Measurements from ENCODE around the gene SEMA5A. TPM values are rescaled to one million over a fixed set of nuclear protein-coding genes. Genes with fewer than 3 reads are reported as not detected.

SEMA5A gene
- total RNA-seq, 1 donor from 2014 or later: 43.2 TPM

- Histone ChIP-seq H3K27ac (replicated peaks) (no peak overlapping the region), H3K36me3 (no peaks in the 10 kb centered on the region), H3K27me3 (ENCODE audit: low read depth) (no peaks in the 10 kb centered on the region), H3K4me3 (no peak overlapping the region), H3K4me1 (no peaks in the 10 kb centered on the region), H3K9me3 (replicated peaks) (no peaks in the 10 kb centered on the region)
- TF ChIP-seq CTCF (IDR thresholded peaks at IDR 0.05; ENCODE audit: borderline replicate concordance): no peak
- intact Hi-C loops (cut with micrococcal nuclease): no loop called here
- no peak for DNase-seq
These were observed 18.9 kb upstream of the SEMA5A start for GRCh38 chr5:9564752-9565151.

- Histone ChIP-seq H3K36me3 (no peaks in the 10 kb centered on the region), H3K27me3 (ENCODE audit: low read depth) (no peaks in the 10 kb centered on the region), H3K4me1 (no peaks in the 10 kb centered on the region), H3K9me3 (replicated peaks) (no peaks in the 10 kb centered on the region), H3K4me3 (no peak overlapping the region), H3K27ac (replicated peaks) (no peak overlapping the region)
- intact Hi-C loops (cut with micrococcal nuclease): no loop called here
- DNase-seq: no peak
- no peak for TF ChIP-seq CTCF (IDR thresholded peaks at IDR 0.05; ENCODE audit: borderline replicate concordance)
These were observed 16.3 kb upstream of the SEMA5A start for GRCh38 chr5:9562141-9562540.

GRCh38 chr5:9559965-9560364 lies 14.1 kb upstream of the SEMA5A start:
- TF ChIP-seq CTCF (IDR thresholded peaks at IDR 0.05; ENCODE audit: borderline replicate concordance): no peak
- intact Hi-C loops (cut with micrococcal nuclease): no loop called here
- Histone ChIP-seq H3K4me1 (no peaks in the 10 kb centered on the region), H3K27ac (replicated peaks) (no peak overlapping the region), H3K4me3 (no peak overlapping the region), H3K36me3 (no peaks in the 10 kb centered on the region), H3K27me3 (ENCODE audit: low read depth) (no peaks in the 10 kb centered on the region), H3K9me3 (replicated peaks) (no peaks in the 10 kb centered on the region)
- no peak for DNase-seq

- Histone ChIP-seq H3K27ac (replicated peaks) (no peak overlapping the region), H3K9me3 (replicated peaks) (no peaks in the 10 kb centered on the region), H3K27me3 (ENCODE audit: low read depth) (no peaks in the 10 kb centered on the region), H3K4me1 (no peaks in the 10 kb centered on the region), H3K36me3 (no peaks in the 10 kb centered on the region), H3K4me3 (no peak overlapping the region)
- intact Hi-C loops (cut with micrococcal nuclease): no loop called here
- TF ChIP-seq CTCF (IDR thresholded peaks at IDR 0.05; ENCODE audit: borderline replicate concordance): no peak
- DNase-seq: no peak
These were observed 12.6 kb upstream of the SEMA5A start for GRCh38 chr5:9558319-9558965.

GRCh38 chr5:9557696-9558095 lies 11.8 kb upstream of the SEMA5A start:
- intact Hi-C loops (cut with micrococcal nuclease): no loop called here
- no peak overlapping the region for H3K4me3 ChIP-seq
- TF ChIP-seq CTCF (IDR thresholded peaks at IDR 0.05; ENCODE audit: borderline replicate concordance): no peak

More at GRCh38 chr5:9557696-9558095, 11.8 kb upstream of the SEMA5A start:
- H3K4me1 ChIP-seq: no peaks in the 10 kb centered on the region
- no peak overlapping the region for H3K27ac ChIP-seq (replicated peaks)
- no peaks in the 10 kb centered on the region for H3K36me3 ChIP-seq
- H3K27me3 ChIP-seq (ENCODE audit: low read depth): no peaks in the 10 kb centered on the region
- no peaks in the 10 kb centered on the region for H3K9me3 ChIP-seq (replicated peaks)
- no peak for DNase-seq
